HEK293 (cell line): ENCODE measurements around the gene SLAMF6.

Experiments used
- CTCF ChIP-seq: fragments of 450-650 bp; formaldehyde crosslinking; IDR thresholded peaks from 2 replicates; pipeline ENCODE4 v1.5.1; 2016; ENCODE audit warnings: missing biosample characterization, missing genetic modification characterization
- KLF10 ChIP-seq: fragments of 450-650 bp; IDR thresholded peaks from 2 replicates; pipeline ENCODE4 v1.5.1; 2018; ENCODE audit warnings: missing biosample characterization, mild to moderate bottlenecking, missing genetic modification characterization
- PRDM6 ChIP-seq: fragments of 450-650 bp; formaldehyde crosslinking; IDR thresholded peaks from 2 replicates; pipeline ENCODE4 v1.5.1; 2017; ENCODE audit warnings: missing biosample characterization, missing genetic modification characterization
- SP2 ChIP-seq: fragments of 450-650 bp; formaldehyde crosslinking; IDR thresholded peaks from 2 replicates; pipeline ENCODE4 v1.5.1; 2016; ENCODE audit warnings: missing biosample characterization, missing genetic modification characterization
- YY1 ChIP-seq: fragments of 450-650 bp; formaldehyde crosslinking; IDR thresholded peaks from 2 replicates; pipeline ENCODE4 v1.5.1; 2018; ENCODE audit warnings: missing biosample characterization, missing genetic modification characterization
- ZBTB49 ChIP-seq: fragments of 450-650 bp; formaldehyde crosslinking; IDR thresholded peaks from 2 replicates; pipeline ENCODE4 v1.5.1; 2016; ENCODE audit warnings: missing biosample characterization, missing genetic modification characterization, low read depth
- ZNF132 ChIP-seq: fragments of 450-650 bp; formaldehyde crosslinking; IDR thresholded peaks from 2 replicates; pipeline ENCODE4 v1.5.1; 2017; ENCODE audit warnings: missing biosample characterization, missing genetic modification characterization, borderline replicate concordance
- ZNF221 ChIP-seq: fragments of 450-650 bp; formaldehyde crosslinking; IDR thresholded peaks from 2 replicates; pipeline ENCODE4 v1.5.1; 2017; ENCODE audit warnings: missing biosample characterization, missing genetic modification characterization, borderline replicate concordance
- ZNF274 ChIP-seq, 2 experiments: fragments of 200-500 bp in 1 of 2; fragments of 450-650 bp in 1 of 2; sonication (Bioruptor generic) in 1 of 2; formaldehyde crosslinking in 1 of 2; IDR thresholded peaks; 2 replicates each; pipeline versions ENCODE4 v1.5.1 to v1.6.1; 2014 to 2016; ENCODE audit warnings: borderline replicate concordance in 1 of 2, inconsistent platforms in 1 of 2, low read length in 1 of 2, missing biosample characterization in 1 of 2, missing genetic modification characterization in 1 of 2
- ZNF366 ChIP-seq: fragments of 450-650 bp; formaldehyde crosslinking; conservative IDR thresholded peaks from 2 replicates; pipeline ENCODE4 v1.5.1; 2016; ENCODE audit warnings: missing biosample characterization, missing genetic modification characterization
- ZNF48 ChIP-seq: fragments of 450-650 bp; formaldehyde crosslinking; IDR thresholded peaks from 2 replicates; pipeline ENCODE4 v1.5.1; 2016; ENCODE audit warnings: missing biosample characterization, missing genetic modification characterization
- ZSCAN5A ChIP-seq: fragments of 450-650 bp; formaldehyde crosslinking; IDR thresholded peaks from 2 replicates; pipeline ENCODE4 v1.5.1; 2016; ENCODE audit warnings: missing biosample characterization, missing genetic modification characterization

- TF ChIP-seq CTCF (tag by site-specific recombination) = no peak
- TF ChIP-seq SP2 (tag by site-specific recombination) = no peak
- TF ChIP-seq YY1 (tag by site-specific recombination) = no peak
- TF ChIP-seq KLF10 = no peak
- TF ChIP-seq ZNF132 (tag by site-specific recombination) = no peak
- no peak for TF ChIP-seq ZNF221
- no peak for TF ChIP-seq ZBTB49 (tag by site-specific recombination)
- no peak for TF ChIP-seq PRDM6 (tag by site-specific recombination)
- TF ChIP-seq ZSCAN5A (tag by site-specific recombination) = no peak
- no peak for TF ChIP-seq ZNF274 (IDR thresholded peaks at IDR 0.05; ENCODE audit: low read length)
- TF ChIP-seq ZNF274 (tag by site-specific recombination; IDR thresholded peaks at IDR 0.05; ENCODE audit: borderline replicate concordance) = no peak
- TF ChIP-seq ZNF48 (tag by site-specific recombination) = no peak
- TF ChIP-seq ZNF366 (tag by site-specific recombination) = no peak
Measured at GRCh38 chr1:160569806-160570205, 46.8 kb upstream of the SLAMF6 start.
